Transverse colon (tissue), 4 donors: ENCODE data around the gene CARS2. TPM values are rescaled to one million over a fixed set of nuclear protein-coding genes. Genes with fewer than 3 reads are reported as not detected.

Source experiments
- DNase-seq: peaks from one replicate; pipeline ENCODE4 v3.0.0-alpha.2; 2019
- H3K27ac ChIP-seq, 4 donors: fragments of 200-600 bp; sonication (generic); 2 replicates each; pipeline ENCODE4 v1.5.1; 2016 to 2018; ENCODE audit warnings: inconsistent platforms in 4 of 4
- H3K27me3 ChIP-seq: fragments of 200-600 bp; sonication (generic); 2 replicates; pipeline ENCODE4 v1.5.1; 2017; ENCODE audit warnings: inconsistent platforms
- H3K36me3 ChIP-seq, 4 donors: fragments of 200-600 bp; sonication (generic); 2 replicates each; pipeline ENCODE4 v1.5.1; 2017 to 2019; ENCODE audit warnings: inconsistent platforms in 4 of 4
- H3K4me1 ChIP-seq, 4 donors: fragments of 200-600 bp; sonication (generic); 2 replicates each; pipeline ENCODE4 v1.5.1; 2017 to 2020; ENCODE audit warnings: inconsistent platforms in 4 of 4
- H3K4me3 ChIP-seq, 4 donors: fragments of 200-600 bp; sonication (generic); 1 replicate in 1 of 4; 2 replicates in 3 of 4; pipeline versions ENCODE4 v1.5.1 to v1.6.1; 2017 to 2019; ENCODE audit warnings: inconsistent platforms in 4 of 4
- H3K9me3 ChIP-seq, 2 donors: fragments of 200-600 bp; sonication (generic); 2 replicates each; pipeline ENCODE4 v1.5.1; 2017 to 2019; ENCODE audit warnings: inconsistent platforms in 2 of 2
- EP300 ChIP-seq: sonication (generic); formaldehyde crosslinking; IDR thresholded peaks from one replicate; pipeline ENCODE4 v1.6.1; 2017; ENCODE audit warnings: antibody characterized with exemption, low read depth
- POLR2A ChIP-seq: fragments of 450-650 bp; IDR thresholded peaks from one replicate; pipeline ENCODE4 v1.6.1; 2016; ENCODE audit warnings: antibody characterized with exemption, mild to moderate bottlenecking, moderate library complexity
- POLR2AphosphoS5 ChIP-seq, 3 donors: sonication (generic); formaldehyde crosslinking; IDR thresholded peaks; one replicate each; pipeline ENCODE4 v1.6.1; 2016; ENCODE audit warnings: antibody characterized with exemption in 3 of 3
- WGBS, 2 donors: methylation state at CpG; one replicate each; pipeline ENCODE4 v1.1.5; 2018; ENCODE audit warnings: low coverage in 1 of 2; 5-methylcytosine and 5-hydroxymethylcytosine counted together
- in situ Hi-C, 4 donors: fragments of 200-750 bp; cut with MboI; loops; one replicate each; pipeline versions ENCODE4 v1.15.0 to v1.15.1; 2017; ENCODE audit warnings: low sequenced_read_pairs in 3 of 4, low pct_ligation_motif_present in 1 of 4, low pct_unique_long_range_greater_than_20kb in 1 of 4
- intact Hi-C: fragments of 100-400 bp; cut with DNase I; formaldehyde crosslinking; loops from one replicate; pipeline ENCODE4 v1.15.1; 2023; ENCODE audit warnings: low total_unique reads
- total RNA-seq, 4 donors: library from RNA; depleted of rRNA; stranded (reverse); fragments of >200 nt; gene quantifications; one replicate each; pipeline ENCODE4 v1.1.0, GENCODE V29; 2016
- TF ChIP-seq, protein P1 (sequence below), 5 experiments: fragments of 200-600 bp in 3 of 5; fragments of 450-650 bp in 2 of 5; sonication (generic) in 3 of 5; IDR thresholded peaks; 1 replicate in 2 of 5; 2 replicates in 3 of 5; pipeline ENCODE4 v1.5.1; 2016 to 2017; ENCODE audit warnings: antibody characterized with exemption in 5 of 5, inconsistent platforms in 3 of 5, mild to moderate bottlenecking in 2 of 5, moderate library complexity in 1 of 5

Gene CARS2
- total RNA-seq, 4 donors from 2014 or later = 35.2 to 152 (median 56.2) TPM

DNA sequence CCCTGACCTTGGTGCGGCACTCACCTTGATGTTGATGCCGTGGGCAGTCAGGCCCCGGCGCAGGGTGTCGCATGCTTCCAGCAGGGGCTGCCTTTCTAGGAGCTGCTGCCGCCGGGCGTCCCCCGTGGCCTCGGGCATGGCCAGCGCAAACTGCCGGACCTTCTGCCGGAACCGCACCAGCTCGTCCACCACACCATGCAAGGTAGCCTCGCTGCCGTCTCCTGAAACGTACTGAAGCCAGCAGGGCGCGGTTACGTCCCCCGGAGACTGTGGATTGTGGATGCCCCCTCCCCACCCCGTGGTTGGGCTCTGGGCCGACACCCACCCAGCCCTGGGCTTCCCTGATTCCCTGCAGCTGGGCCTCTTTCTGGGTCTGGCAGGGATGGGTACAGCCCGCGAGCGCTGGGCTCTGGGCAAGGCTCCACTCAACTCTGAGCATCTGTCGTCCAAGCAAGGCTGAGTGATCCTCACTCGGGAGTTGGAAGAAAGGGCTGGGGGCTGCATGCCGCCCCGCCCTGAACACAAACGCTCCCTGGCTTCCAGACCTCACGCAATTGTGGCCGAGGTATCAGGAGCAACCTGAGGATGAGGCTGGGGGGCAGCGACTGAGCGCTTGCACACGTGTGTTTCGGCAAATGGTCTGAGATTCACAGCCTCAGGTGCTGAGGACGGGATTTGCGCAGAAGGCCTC lies 63.5 kb downstream of the CARS2 start:
- intact Hi-C loops = no loop called here
- no peak overlapping the region for H3K27ac ChIP-seq
- no peak for DNase-seq
- whole genome bisulfite sequencing, 2 donors = 91% methylated on average over 40 of the region's 40 CpGs; no CpG with 5 or more reads in 1 of the 2 donors
- no peaks in the 10 kb centered on the region for H3K27me3 ChIP-seq
- no peak for TF ChIP-seq EP300
- in situ Hi-C loops = no loop called here
- peaks cover 0 to 9% (median 4%) of the 10 kb centered on the region in 4 donors for H3K4me1 ChIP-seq
- H3K36me3 ChIP-seq = peaks cover 0 to 1% (median 0%) of the 10 kb centered on the region in 4 donors
- H3K9me3 ChIP-seq = no peaks in the 10 kb centered on the region
- no peak overlapping the region for H3K4me3 ChIP-seq

DNA sequence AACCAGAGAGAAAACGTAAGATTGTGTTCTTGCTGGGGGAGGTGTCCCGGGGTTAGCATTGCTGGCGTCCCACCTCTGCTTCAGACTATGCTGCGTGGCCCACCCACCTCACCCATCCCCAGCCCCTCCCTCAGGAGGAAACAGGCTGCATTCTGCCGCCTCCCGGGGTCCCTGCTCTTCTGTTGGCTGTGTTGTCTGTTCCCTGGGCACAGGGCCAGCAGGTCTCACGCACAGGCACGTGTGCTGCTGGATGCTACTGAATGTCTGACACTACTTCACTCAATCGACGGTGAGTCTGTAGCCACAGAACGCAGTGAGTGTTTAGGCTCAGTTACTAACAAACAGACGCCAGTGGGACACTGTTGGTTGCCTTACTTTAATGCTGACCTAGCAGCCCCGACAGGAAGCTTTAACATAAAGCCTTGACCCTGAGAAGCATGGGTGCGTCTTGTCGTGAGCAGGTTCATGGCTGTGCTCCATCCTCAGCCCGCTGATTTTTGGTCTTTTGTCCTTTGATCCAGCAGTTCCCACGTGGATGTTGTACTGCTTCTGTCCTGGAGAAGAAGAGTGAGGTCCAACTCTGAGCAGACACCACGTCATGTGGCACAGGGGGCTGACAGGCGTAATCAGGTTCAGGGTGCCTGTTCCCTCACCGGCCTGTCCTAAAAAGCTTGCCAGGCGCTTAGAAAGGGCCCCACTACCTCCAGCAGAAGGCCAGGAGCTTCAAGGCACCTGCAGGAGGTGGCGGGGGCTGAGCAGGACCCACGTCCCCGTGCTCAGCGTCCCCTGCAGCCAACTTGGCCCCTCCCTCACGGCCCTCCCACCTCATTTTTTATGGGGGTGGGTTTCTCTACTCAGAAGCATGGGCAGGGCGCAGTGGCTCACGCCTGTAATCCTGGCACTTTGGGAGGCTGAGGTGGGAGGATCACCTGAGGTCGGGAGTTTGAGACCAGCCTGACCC lies 64.6 kb downstream of the CARS2 start:
- intact Hi-C loops = no loop called here

DNA sequence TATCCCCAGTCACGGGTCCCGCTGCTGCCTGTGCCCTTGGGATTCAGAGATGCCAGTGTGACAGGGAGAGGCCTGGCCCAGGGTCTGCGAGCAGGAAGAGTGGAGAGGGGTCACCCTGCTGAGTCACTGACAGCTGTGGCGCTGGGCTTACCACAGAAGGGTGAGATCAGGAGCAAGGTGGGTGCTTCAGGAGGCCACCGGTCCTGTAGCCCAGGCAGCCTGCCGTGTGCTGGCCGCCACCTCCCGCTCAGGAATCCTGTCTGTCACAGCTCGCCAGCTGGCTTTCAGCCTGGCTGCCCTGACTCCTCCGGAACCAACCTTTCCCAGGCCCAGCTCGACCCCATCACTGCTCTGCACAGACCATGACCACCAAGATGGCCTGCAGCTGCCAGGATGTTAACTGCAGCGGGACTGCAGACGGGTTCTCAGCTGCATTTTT lies 65.3 kb downstream of the CARS2 start:
- WGBS, 2 donors = 82% methylated on average over 10 of the region's 13 CpGs; no CpG with 5 or more reads in 1 of the 2 donors
- in situ Hi-C loops = no loop called here

More for the DNA sequence above, 64.6 kb downstream of the CARS2 start:
- H3K27me3 ChIP-seq = no peaks in the 10 kb centered on the region
- peak overlapping the region in 3 of 4 donors; percentile 4 to 49 (median 24) for H3K27ac ChIP-seq
- DNase-seq = no peak
- in situ Hi-C loops = no loop called here
- peaks cover 0 to 12% (median 5%) of the 10 kb centered on the region in 4 donors for H3K36me3 ChIP-seq
- H3K4me1 ChIP-seq = peaks cover 0 to 9% (median 4%) of the 10 kb centered on the region in 4 donors
- 74 to 94% methylated on average over 8 to 24 of the region's 29 CpGs for WGBS, 2 donors
- TF ChIP-seq, protein P1, sequence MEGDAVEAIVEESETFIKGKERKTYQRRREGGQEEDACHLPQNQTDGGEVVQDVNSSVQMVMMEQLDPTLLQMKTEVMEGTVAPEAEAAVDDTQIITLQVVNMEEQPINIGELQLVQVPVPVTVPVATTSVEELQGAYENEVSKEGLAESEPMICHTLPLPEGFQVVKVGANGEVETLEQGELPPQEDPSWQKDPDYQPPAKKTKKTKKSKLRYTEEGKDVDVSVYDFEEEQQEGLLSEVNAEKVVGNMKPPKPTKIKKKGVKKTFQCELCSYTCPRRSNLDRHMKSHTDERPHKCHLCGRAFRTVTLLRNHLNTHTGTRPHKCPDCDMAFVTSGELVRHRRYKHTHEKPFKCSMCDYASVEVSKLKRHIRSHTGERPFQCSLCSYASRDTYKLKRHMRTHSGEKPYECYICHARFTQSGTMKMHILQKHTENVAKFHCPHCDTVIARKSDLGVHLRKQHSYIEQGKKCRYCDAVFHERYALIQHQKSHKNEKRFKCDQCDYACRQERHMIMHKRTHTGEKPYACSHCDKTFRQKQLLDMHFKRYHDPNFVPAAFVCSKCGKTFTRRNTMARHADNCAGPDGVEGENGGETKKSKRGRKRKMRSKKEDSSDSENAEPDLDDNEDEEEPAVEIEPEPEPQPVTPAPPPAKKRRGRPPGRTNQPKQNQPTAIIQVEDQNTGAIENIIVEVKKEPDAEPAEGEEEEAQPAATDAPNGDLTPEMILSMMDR (IDR thresholded peaks at IDR 0.05) = no peak
- TF ChIP-seq EP300 (no peak), POLR2AphosphoS5 (IDR thresholded peaks at IDR 0.05) (no peak), POLR2A (no peak)
- H3K9me3 ChIP-seq = no peaks in the 10 kb centered on the region
- no peak overlapping the region for H3K4me3 ChIP-seq

GRCh38 chr13:110639935-110640334 lies 66.0 kb downstream of the CARS2 start:
- in situ Hi-C loops = no loop called here
- peaks cover 0 to 7% (median 2%) of the 10 kb centered on the region in 4 donors for H3K4me1 ChIP-seq
- WGBS, 2 donors = 77% methylated on average over 5 of the region's 5 CpGs; no CpG with 5 or more reads in 1 of the 2 donors
- TF ChIP-seq POLR2AphosphoS5 (IDR thresholded peaks at IDR 0.05) (no peak), POLR2A (no peak), EP300 (no peak)
- TF ChIP-seq, protein P1 (IDR thresholded peaks at IDR 0.05) = no peak
- no peaks in the 10 kb centered on the region for H3K27me3 ChIP-seq
- peak overlapping the region in 3 of 4 donors; percentile 4 to 49 (median 24) for H3K27ac ChIP-seq
- no peaks in the 10 kb centered on the region for H3K9me3 ChIP-seq
- intact Hi-C loops = no loop called here
- H3K4me3 ChIP-seq = no peak overlapping the region
- no peak for DNase-seq
- peaks cover 0 to 26% (median 12%) of the 10 kb centered on the region in 4 donors for H3K36me3 ChIP-seq

More for the DNA sequence above, 65.3 kb downstream of the CARS2 start:
- no peaks in the 10 kb centered on the region for H3K27me3 ChIP-seq
- H3K9me3 ChIP-seq = no peaks in the 10 kb centered on the region
- peaks cover 0 to 9% (median 4%) of the 10 kb centered on the region in 4 donors for H3K4me1 ChIP-seq
- intact Hi-C loops = no loop called here
- H3K4me3 ChIP-seq = no peak overlapping the region
- H3K36me3 ChIP-seq = peaks cover 0 to 19% (median 9%) of the 10 kb centered on the region in 4 donors
- no peak for DNase-seq
- H3K27ac ChIP-seq = peak overlapping the region in 3 of 4 donors; percentile 4 to 49 (median 24)
- TF ChIP-seq, protein P1 (IDR thresholded peaks at IDR 0.05) = no peak
